DOHH2 (cell line): ENCODE measurements around the gene HSD11B1L.

ENCODE experiments used
- H3F3A ChIP-seq: fragments of 200-600 bp; sonication (generic), shearing (Covaris generic); 2 replicates; pipeline ENCODE4 v1.6.0; 2016; ENCODE audit warnings: antibody characterized with exemption, mild to moderate bottlenecking; ENCODE audit not compliant: control insufficient read depth, insufficient read depth
- H3K27ac ChIP-seq: fragments of 200-600 bp; sonication (generic); 2 replicates; pipeline ENCODE4 v1.5.1; 2014; ENCODE audit warnings: low read depth, mild to moderate bottlenecking, low read length, moderate library complexity
- H3K27me3 ChIP-seq: fragments of 200-600 bp; sonication (generic); 2 replicates; pipeline ENCODE4 v1.6.1; 2014; ENCODE audit warnings: mild to moderate bottlenecking, low read length, mixed read lengths; ENCODE audit not compliant: control insufficient read depth
- H3K36me3 ChIP-seq: fragments of 200-600 bp; sonication (generic); 2 replicates; pipeline ENCODE4 v1.6.1; 2014; ENCODE audit warnings: mild to moderate bottlenecking, low read length, moderate library complexity, mixed read lengths; ENCODE audit not compliant: control insufficient read depth
- H3K4me1 ChIP-seq: fragments of 200-600 bp; sonication (generic); 2 replicates; pipeline ENCODE4 v1.6.1; 2014; ENCODE audit warnings: mild to moderate bottlenecking, low read length, mixed read lengths; ENCODE audit not compliant: control insufficient read depth
- H3K4me2 ChIP-seq: fragments of 200-600 bp; sonication (generic); 2 replicates; pipeline ENCODE4 v1.6.0; 2014; ENCODE audit warnings: mild to moderate bottlenecking, low read length, moderate library complexity
- H3K4me3 ChIP-seq: fragments of 200-600 bp; sonication (generic); 2 replicates; pipeline ENCODE4 v1.5.1; 2014; ENCODE audit warnings: mild to moderate bottlenecking, low read length, mixed read lengths
- H3K79me2 ChIP-seq: fragments of 200-600 bp; sonication (generic); 2 replicates; pipeline ENCODE4 v1.6.1; 2014; ENCODE audit warnings: mild to moderate bottlenecking, low read length, mixed read lengths; ENCODE audit not compliant: control insufficient read depth
- H3K9me2 ChIP-seq: fragments of 200-600 bp; sonication (generic); replicated peaks from 2 replicates; pipeline ENCODE4 v1.6.1; 2014; ENCODE audit warnings: mild to moderate bottlenecking, low read length, mixed read lengths; ENCODE audit not compliant: control insufficient read depth
- H3K9me3 ChIP-seq: fragments of 200-600 bp; sonication (generic); 2 replicates; pipeline ENCODE4 v1.6.1; 2014; ENCODE audit warnings: antibody characterized with exemption, low read length, mixed read lengths; ENCODE audit not compliant: control insufficient read depth, insufficient read depth
- H4K20me1 ChIP-seq: fragments of 200-600 bp; sonication (generic); 2 replicates; pipeline ENCODE4 v1.6.0; 2014; ENCODE audit warnings: low read depth, mild to moderate bottlenecking, antibody characterized with exemption, low read length, moderate library complexity; ENCODE audit not compliant: control insufficient read depth, insufficient read depth
- CTCF ChIP-seq: fragments of 200-600 bp; sonication (generic); IDR thresholded peaks from one replicate; pipeline ENCODE4 v1.5.1; 2014; ENCODE audit warnings: antibody characterized with exemption, mild to moderate bottlenecking, low read depth, low read length; ENCODE audit not compliant: poor library complexity, severe bottlenecking
- EZH2phosphoT487 ChIP-seq: fragments of 200-600 bp; sonication (generic); IDR thresholded peaks from 2 replicates; pipeline ENCODE4 v1.6.1; 2017; ENCODE audit warnings: borderline replicate concordance, mild to moderate bottlenecking, antibody characterized with exemption, low read length, moderate library complexity, mixed read lengths

HSD11B1L gene

GRCh38 chr19:5680437-5681368 lies at the start of gene HSD11B1L, which contains the start of gene MICOS13:
Gene HSD11B1L (plus strand): TSS chr19:5681027. CDS start chr19:5684833, 3,806 bp downstream.
Gene MICOS13 (minus strand): TSS chr19:5680516. CDS start chr19:5680486, 30 bp downstream.
- peaks cover 11% of the 10 kb centered on the region for H3K79me2 ChIP-seq
- H3K4me1 ChIP-seq: peaks cover 13% of the 10 kb centered on the region
- no peaks in the 10 kb centered on the region for H4K20me1 ChIP-seq
- H3F3A ChIP-seq: no peaks in the 10 kb centered on the region
- peak within 1 kb of the TSS; percentile 97 for H3K4me3 ChIP-seq
- H3K36me3 ChIP-seq: peaks cover 2% of the 10 kb centered on the region
- no peak for TF ChIP-seq CTCF
- TF ChIP-seq EZH2phosphoT487: no peak
- H3K9me3 ChIP-seq: no peaks in the 10 kb centered on the region
- 0 out of 2 replicates have a peak, but pooled peaks cover 2% of the 10 kb centered on the region for H3K27me3 ChIP-seq
- peak within 1 kb of the TSS; percentile 51 for H3K27ac ChIP-seq
- H3K4me2 ChIP-seq: peak within 1 kb of the TSS; percentile 98
- no peaks in the 10 kb centered on the region for H3K9me2 ChIP-seq

- Histone ChIP-seq H3K9me2 (no peaks in the 10 kb centered on the region), H4K20me1 (peaks cover 71% of the 10 kb centered on the region), H3K4me2 (no peak overlapping the region), H3K27ac (no peak overlapping the region), H3K4me3 (no peak overlapping the region), H3K4me1 (peaks cover 33% of the 10 kb centered on the region), H3K9me3 (no peaks in the 10 kb centered on the region), H3K79me2 (peaks cover 100% of the 10 kb centered on the region), H3K27me3 (no peaks in the 10 kb centered on the region), H3K36me3 (peaks cover 96% of the 10 kb centered on the region), H3F3A (peaks cover 6% of the 10 kb centered on the region; the same call in 1 of the 2 replicates)
- no peak for TF ChIP-seq CTCF
- TF ChIP-seq EZH2phosphoT487: no peak
These were observed 49.1 kb upstream of the HSD11B1L start for GRCh38 chr19:5631567-5632240.

- no peak overlapping the region for H3K27ac ChIP-seq
- H3K79me2 ChIP-seq: peaks cover 100% of the 10 kb centered on the region
- H3K4me1 ChIP-seq: peaks cover 28% of the 10 kb centered on the region
- no peaks in the 10 kb centered on the region for H3K9me3 ChIP-seq
- H3K4me2 ChIP-seq: no peak overlapping the region
- H3K36me3 ChIP-seq: peaks cover 91% of the 10 kb centered on the region
- TF ChIP-seq EZH2phosphoT487: no peak
- no peak for TF ChIP-seq CTCF
- peaks cover 6% of the 10 kb centered on the region; the same call in 1 of the 2 replicates for H3F3A ChIP-seq
- no peaks in the 10 kb centered on the region for H3K27me3 ChIP-seq
- H3K4me3 ChIP-seq: no peak overlapping the region
- H3K9me2 ChIP-seq: no peaks in the 10 kb centered on the region
- H4K20me1 ChIP-seq: peaks cover 68% of the 10 kb centered on the region
These were observed 48.6 kb upstream of the HSD11B1L start for GRCh38 chr19:5632241-5632612.
